Activated CD4-positive, alpha-beta T cell treated with anti-CD3 and anti-CD28 coated beads for 1 hour (primary cell): ENCODE data around the gene NEK10.
"Not testable (repeated sequence)": the region's sequence is repeated elsewhere in the genome, so short reads cannot be mapped to it uniquely, and the experiment has no call there.

Experiments used
- DNase-seq: peaks from one replicate; pipeline ENCODE4 v3.0.0-alpha.2; 2020

NEK10 gene

GRCh38 chr3:27353221-27353620 lies 16.0 kb downstream of the NEK10 start:
- DNase-seq: no peak

DNA sequence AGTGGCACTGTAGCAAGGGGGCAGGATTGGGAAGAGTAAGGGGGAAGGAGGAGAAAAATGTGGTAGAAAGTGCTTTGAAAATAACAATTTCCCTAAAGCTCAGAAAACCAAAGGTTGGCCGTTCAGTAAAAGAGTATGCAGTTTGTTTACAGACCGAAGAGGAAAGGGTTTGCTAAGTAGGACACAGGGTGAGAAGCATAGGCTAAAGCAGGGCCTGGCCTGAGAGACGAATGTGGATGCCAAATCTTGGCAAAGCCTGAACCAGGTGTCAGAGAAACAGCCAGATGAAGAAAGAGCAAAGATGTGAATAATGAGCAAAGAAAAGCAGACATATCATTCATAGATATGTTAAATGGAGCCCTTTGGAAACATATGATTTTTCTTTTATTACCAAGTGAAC lies 17.1 kb downstream of the NEK10 start:
- DNase-seq: no peak

- DNase-seq: no peak
Measured at GRCh38 chr3:27349832-27350231, 19.4 kb downstream of the NEK10 start.

GRCh38 chr3:27345959-27346865 lies 23.0 kb downstream of the NEK10 start:
- no peak for DNase-seq

GRCh38 chr3:27345493-27345892 lies 23.7 kb downstream of the NEK10 start:
- DNase-seq: no peak

DNA sequence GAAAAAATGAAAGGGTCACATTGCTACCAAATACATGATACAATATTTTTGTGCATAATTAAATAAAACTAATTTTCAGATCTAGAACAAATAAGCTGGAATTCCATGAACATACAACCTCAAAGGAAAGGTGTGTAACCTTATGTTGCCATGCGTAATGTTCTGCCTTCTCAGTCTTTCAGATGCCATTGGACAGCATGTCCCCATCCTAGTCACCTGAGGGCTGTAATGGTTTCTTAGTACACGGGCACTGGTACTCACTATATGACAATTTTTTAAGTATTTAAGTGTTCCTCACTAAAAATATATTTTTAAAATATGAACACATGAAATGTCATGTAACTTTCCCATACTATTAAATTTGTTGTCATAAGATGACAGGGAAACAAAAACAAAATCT lies 24.1 kb downstream of the NEK10 start:
- no peak for DNase-seq

DNA sequence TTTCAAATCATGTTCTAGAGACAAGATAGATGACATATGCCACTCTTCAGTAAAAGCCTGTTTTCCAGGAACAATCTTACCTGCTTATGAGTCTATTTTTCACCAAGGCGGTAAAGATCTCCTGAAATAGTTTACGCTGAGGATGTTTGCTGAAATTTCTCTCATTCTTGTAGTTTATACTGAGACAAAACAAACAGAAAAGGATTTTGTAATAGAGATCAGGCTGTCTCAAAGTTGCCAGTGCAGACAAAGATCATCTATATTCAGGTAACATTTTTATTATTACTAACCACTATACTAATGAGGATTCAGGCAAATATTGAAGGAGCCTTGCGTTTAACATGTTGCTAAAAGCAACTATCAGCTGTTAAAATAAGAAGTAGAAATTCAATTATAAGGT lies 25.0 kb downstream of the NEK10 start:
- no peak for DNase-seq

DNA sequence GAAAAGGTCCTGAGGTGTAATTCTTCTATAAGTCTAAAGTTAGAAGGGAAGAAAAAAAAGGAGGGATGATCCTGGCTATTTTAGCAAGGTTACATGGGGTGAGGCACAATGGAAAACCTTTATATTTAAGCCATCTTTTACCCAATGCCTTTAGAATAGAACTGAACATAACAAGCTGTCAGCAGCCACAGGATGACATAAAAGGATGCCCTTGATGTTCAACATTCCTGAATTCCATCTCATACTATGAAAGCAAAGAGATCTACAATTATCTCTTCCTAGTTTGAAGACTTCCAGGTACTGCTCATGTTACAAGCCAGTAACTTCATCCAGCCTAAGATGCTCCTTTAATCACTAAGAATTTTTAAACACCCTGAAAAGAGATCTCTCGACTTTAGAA lies 26.9 kb downstream of the NEK10 start:
- no peak for DNase-seq

DNA sequence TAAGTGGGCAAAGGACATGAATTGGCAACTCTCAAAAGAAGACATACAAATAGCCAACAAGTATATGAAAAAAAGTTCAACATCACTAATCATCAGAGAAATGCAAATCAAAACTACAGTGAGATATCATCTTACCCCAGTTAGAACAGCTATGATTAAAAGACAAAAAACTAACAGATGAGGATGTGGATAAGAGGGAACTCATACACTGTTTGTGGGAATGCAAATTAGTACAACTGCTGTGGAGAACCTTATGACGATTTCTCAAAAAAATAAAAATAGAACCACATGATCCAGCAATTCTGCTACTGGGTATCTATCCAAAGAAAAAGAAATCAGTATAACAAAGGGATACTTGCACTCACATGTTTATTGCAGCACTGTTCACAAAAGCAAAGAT lies 28.6 kb downstream of the NEK10 start:
- DNase-seq: no peak

GRCh38 chr3:27335571-27335970 lies 33.6 kb downstream of the NEK10 start:
- DNase-seq: no peak

GRCh38 chr3:27333843-27334242 lies 35.3 kb downstream of the NEK10 start:
- no peak for DNase-seq

GRCh38 chr3:27328982-27329762 lies 40.0 kb downstream of the NEK10 start:
- DNase-seq: not testable (repeated sequence)

DNA sequence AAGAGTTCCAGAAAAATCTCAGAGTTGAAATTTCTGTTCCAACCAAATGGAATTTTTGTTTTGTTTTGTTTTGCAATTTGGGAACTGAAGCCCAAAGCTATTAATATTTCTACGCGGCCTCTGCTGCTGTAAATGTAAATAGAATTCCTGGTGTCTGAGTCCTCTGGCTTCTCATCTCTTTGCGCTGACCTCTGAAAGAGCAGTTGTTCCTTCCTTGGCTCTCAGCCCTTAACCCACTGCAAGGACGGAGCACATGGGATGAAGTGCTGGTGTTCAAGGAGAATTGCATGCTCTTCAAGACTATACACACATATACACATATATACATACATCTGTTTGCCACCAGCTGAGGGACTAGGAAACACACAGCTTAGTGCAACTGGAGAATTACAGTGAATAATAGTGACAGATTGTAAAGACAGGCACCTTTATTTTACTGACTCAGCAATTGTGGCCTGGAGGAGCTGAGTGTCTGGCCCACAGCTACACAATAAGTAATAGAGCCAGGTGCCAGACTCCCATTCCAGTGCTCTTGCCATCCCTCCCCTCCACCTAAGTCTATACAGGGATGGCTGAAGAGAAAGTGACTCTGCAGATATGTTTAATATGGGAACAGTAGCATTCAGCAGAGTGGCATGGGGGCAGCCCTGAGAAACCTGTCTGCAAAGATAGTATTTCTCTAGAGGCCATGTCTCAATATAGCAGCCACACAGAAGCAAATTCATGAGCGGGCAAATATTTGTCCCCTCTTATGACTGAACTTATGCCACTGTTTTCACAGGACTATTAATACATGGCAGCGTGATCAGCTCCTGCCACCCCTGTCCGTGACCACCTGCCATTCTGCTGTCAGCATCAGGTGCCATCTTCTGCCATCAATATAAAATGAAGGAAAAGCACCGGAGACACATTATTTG lies 42.3 kb downstream of the NEK10 start:
- DNase-seq: no peak

DNA sequence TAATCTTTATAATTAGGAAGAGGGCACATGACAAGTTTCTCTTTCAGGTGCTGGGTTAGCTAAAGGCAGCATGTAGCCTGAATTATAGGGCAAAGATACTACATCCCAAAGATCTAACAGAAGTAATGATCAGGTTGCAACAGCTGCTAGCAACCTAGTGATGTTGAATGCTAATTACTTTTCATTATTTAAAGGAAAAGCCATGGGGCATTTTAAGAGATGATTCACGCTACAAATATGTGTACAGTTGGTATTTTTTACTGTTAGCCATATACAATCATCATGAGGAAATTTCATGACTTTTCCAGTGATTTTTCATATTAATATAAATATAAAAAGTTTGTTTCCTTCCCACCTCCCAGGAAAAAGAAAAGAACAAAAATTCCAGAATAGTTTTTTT lies 43.0 kb downstream of the NEK10 start:
- DNase-seq: no peak

DNA sequence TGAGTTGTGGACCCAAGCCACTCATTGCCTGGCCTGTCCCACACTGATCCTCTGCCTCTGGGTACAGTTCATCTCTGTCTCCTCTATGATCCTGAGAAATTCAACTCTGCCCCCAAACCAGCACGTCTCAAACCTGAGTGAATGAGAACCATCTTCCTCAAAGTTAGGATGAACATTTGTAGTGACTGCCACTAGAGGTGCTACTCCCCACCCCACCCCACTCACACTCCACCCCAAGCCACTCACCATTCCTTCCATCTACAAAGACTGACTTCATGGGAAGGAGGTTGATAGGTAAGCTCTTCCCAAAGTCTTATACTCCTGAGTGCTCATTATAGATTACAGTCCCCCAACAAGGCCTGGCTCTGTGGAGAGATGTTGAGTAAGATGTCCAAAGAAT lies 43.8 kb downstream of the NEK10 start:
- no peak for DNase-seq

- no peak for DNase-seq
Measured at GRCh38 chr3:27324686-27325085, 44.5 kb downstream of the NEK10 start.

- DNase-seq: no peak
Measured at GRCh38 chr3:27323087-27323570, 46.1 kb downstream of the NEK10 start.

DNA sequence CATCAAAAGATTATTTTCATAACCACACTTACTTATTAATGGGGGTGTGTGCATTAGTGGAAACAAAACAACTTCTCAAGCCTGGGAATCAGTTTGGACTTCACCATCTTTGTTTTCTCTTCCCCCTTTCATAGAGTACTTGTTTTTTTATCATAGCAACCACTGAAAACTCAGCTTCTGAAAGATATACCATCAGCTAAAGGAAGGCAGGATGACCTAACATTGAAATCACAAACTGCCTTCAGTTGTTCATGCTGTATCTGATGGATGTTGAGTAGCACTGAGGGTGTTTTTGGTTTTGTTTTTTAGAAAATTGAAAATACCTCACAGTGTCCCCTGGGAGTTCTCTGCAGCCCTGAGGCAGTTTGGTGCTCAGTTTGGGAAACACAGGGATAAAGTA lies 46.5 kb downstream of the NEK10 start:
- DNase-seq: no peak

DNA sequence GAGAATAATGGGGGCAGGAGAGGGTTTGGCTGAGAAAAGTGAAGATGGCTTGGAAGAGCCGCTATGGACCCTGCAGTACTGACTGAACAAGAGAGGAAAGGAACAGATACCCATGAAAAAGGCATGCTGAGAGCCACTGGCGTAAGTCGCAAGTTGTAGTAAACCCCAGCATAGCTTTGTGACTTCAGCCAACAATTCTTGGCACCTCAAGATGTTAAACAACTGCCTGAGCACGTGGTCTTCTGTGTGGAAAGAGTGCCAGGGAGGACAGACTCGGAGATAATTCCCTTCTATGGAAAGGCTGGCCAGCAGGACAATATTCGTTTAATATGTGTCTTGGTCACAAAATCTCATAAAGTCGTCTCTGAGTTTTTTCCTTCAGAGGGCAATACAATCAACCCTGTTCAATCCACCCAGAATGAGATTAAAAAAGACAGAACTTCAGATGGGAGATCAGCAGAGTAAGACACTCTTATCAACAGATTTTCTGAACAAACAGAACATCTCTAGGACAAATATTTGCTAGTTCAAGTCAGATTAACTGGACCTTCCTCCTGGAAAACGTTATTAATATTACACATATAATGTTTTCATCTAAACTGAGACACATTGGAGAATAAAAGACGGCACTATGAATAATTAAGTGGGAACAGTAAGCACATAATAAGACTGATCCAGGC lies 49.2 kb downstream of the NEK10 start:
- no peak for DNase-seq

DNA sequence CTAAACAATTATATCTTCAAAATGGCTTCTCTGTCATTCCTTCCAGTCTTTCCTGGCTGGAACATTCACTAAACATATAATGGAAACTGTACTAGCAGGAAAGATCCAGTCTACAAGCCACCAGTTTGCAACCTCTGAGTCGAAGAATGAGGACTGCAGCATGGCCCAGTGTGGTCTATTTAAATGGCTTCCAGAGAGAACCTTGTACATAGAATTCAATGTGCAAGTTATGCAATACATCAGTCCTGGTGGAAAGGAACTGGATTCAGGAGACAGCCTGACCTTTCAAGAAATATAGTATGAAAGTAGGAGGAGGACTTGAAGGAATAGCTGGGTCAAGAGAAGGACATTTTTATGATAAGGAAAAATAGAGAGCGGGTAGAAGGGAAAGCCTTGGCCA lies 49.9 kb downstream of the NEK10 start:
- no peak for DNase-seq

DNA sequence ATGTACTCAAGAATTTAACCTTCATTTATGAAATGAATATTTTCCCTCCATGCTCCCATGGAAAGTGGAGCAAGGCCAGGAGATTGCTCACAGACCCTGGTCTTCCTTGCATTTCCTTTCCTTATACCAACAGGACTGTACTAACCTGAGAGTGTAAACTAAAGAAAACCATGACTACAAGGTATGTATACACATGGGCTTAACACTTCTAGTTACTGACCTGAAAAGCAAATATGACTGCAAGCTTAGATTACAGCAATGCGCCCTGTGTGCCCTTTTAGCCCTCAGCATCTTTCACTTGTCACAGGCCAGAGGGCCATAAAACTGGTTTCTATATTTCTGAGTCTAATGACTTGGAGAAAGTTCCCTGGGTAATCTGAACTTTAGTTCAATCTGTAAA lies 52.1 kb downstream of the NEK10 start:
- no peak for DNase-seq

GRCh38 chr3:27315003-27315402 lies 54.2 kb downstream of the NEK10 start:
- no peak for DNase-seq
